Measurements from ENCODE around the gene FAM53C.

The FAM53C gene

GRCh38 chr5:138331449-138332368 lies 6.4 kb upstream of the FAM53C start, which contains the start of gene CDC25C:
CDC25C (minus strand) TSS chr5:138331804; CDS start chr5:138331180, 624 bp downstream.
- peak within 1 kb of the TSS; percentile 75 for H3K27ac ChIP-seq (ENCODE audit: extremely low read depth, low read depth, low read length)
- peaks cover 4% of the 10 kb centered on the region; the same call in 1 of the 2 replicates for H3K4me1 ChIP-seq (ENCODE audit: control insufficient read depth, insufficient read depth, low read length)
- no peaks in the 10 kb centered on the region for H3K9me3 ChIP-seq (ENCODE audit: control insufficient read depth, insufficient read depth, low read depth, low read length)
- POLR2A ChIA-PET: interaction anchor here (0.5 to 2.5 kb wide), 25 partner anchors 8 to 211 kb away, joined by 3 to 51 read pairs (median 4); partner anchors contain the start of genes BRD8, CDC23, EGR1 and ETF1
- CTCF ChIA-PET: interaction anchor here (0.6 to 17.0 kb wide), 6 partner anchors 21 to 433 kb away, joined by 3 to 273 read pairs (median 3); partner anchors contain the start of gene KDM3B
- H3K4me3 ChIP-seq (ENCODE audit: low read depth, low read length): peak within 1 kb of the TSS; percentile 78
- H3K36me3 ChIP-seq (ENCODE audit: control insufficient read depth in 2 of 2, insufficient read depth in 1 of 2, low read length in 2 of 2): peaks cover 16 to 17% of the 10 kb centered on the region in 2 experiments; a peak in 2 of 3 replicates
- TF ChIP-seq HOXA7 (CRISPR knock-in tag; IDR thresholded peaks at IDR 0.05; ENCODE audit: borderline replicate concordance) (no peak), ZNF596 (tag by site-specific recombination; IDR thresholded peaks at IDR 0.05) (no peak), ZNF211 (tag by site-specific recombination; IDR thresholded peaks at IDR 0.05; ENCODE audit: low read depth) (no peak), ZBTB10 (tag by site-specific recombination; IDR thresholded peaks at IDR 0.05) (peak; percentile 80), SCRT2 (tag by site-specific recombination; IDR thresholded peaks at IDR 0.05) (peak; percentile 81), ZNF140 (tag by site-specific recombination; IDR thresholded peaks at IDR 0.05) (no peak), ZNF837 (tag by site-specific recombination; IDR thresholded peaks at IDR 0.05) (no peak), ZNF629 (tag by site-specific recombination; IDR thresholded peaks at IDR 0.05) (no peak), ZNF549 (tag by site-specific recombination; IDR thresholded peaks at IDR 0.05) (no peak), REST (tag by site-specific recombination; IDR thresholded peaks at IDR 0.05) (0 out of 2 replicates have a peak, but pooled peaks have one; percentile 19), PATZ1 (tag by site-specific recombination; IDR thresholded peaks at IDR 0.05) (peak; percentile 53), ZBTB26 (tag by site-specific recombination; optimal IDR thresholded peaks at IDR 0.05) (peak; percentile 44), KLF17 (tag by site-specific recombination; IDR thresholded peaks at IDR 0.05) (peak; percentile 93), ZNF391 (tag by site-specific recombination; IDR thresholded peaks at IDR 0.05; ENCODE audit: borderline replicate concordance, low read depth) (peak; percentile 91; the same call in 1 of the 2 replicates), ZNF560 (tag by site-specific recombination; IDR thresholded peaks at IDR 0.05; ENCODE audit: borderline replicate concordance) (no peak), ZNF426 (tag by site-specific recombination; IDR thresholded peaks at IDR 0.05) (no peak), ZFP69B (tag by site-specific recombination; IDR thresholded peaks at IDR 0.05) (peak; percentile 57; the same call in 1 of the 2 replicates), ZNF266 (tag by site-specific recombination; IDR thresholded peaks at IDR 0.05; ENCODE audit: low read depth) (no peak), ZXDB (tag by site-specific recombination; IDR thresholded peaks at IDR 0.05) (peak; percentile 41), GLIS1 (tag by site-specific recombination; IDR thresholded peaks at IDR 0.05) (0 out of 2 replicates have a peak, but pooled peaks have one; percentile 4), SP7 (tag by site-specific recombination; IDR thresholded peaks at IDR 0.05) (peak; percentile 71), ZFP3 (tag by site-specific recombination; IDR thresholded peaks at IDR 0.05; ENCODE audit: low read depth) (no peak), HOXC10 (CRISPR knock-in tag; IDR thresholded peaks at IDR 0.05) (no peak), ZNF792 (tag by site-specific recombination; IDR thresholded peaks at IDR 0.05) (no peak), ZNF701 (tag by site-specific recombination; IDR thresholded peaks at IDR 0.05) (no peak), KLF1 (tag by site-specific recombination; IDR thresholded peaks at IDR 0.05) (0 out of 2 replicates have a peak, but pooled peaks have one; percentile 23), ZNF600 (tag by site-specific recombination; IDR thresholded peaks at IDR 0.05) (peak; percentile 82)
